GM06990 (cell line): ENCODE data around the gene HUWE1.

Experiments
- DNase-seq: peaks from one replicate; pipeline ENCODE4 v3.0.0-alpha.2; 2011; ENCODE audit not compliant: insufficient read length; ENCODE audit errors: extremely low read depth
- H3K27me3 ChIP-seq: replicated peaks from 2 replicates; pipeline ENCODE4 v1.6.0; 2011; ENCODE audit warnings: low read length; ENCODE audit not compliant: control insufficient read depth, insufficient read depth
- H3K36me3 ChIP-seq: 2 replicates; pipeline ENCODE4 v1.5.1; 2011; ENCODE audit warnings: low read length; ENCODE audit not compliant: control insufficient read depth, insufficient read depth
- H3K4me3 ChIP-seq: replicated peaks from 2 replicates; pipeline ENCODE4 v1.5.1; 2011; ENCODE audit warnings: low read depth, mild to moderate bottlenecking, control low read depth, low read length
- CTCF ChIP-seq: IDR thresholded peaks from 2 replicates; pipeline ENCODE4 v1.5.1; 2011; ENCODE audit warnings: low read length, control low read depth, mild to moderate bottlenecking, inconsistent platforms; ENCODE audit not compliant: insufficient read depth, poor library complexity, severe bottlenecking

The HUWE1 gene

GRCh38 chrX:53584891-53585290 is 101.6 kb downstream of the HUWE1 start:
- TF ChIP-seq CTCF = no peak
- Histone ChIP-seq H3K36me3 (peaks cover 14% of the 10 kb centered on the region), H3K27me3 (no peaks in the 10 kb centered on the region), H3K4me3 (no peak overlapping the region)
- DNase-seq = no peak

GRCh38 chrX:53583571-53583970 is 102.9 kb downstream of the HUWE1 start:
- no peak for TF ChIP-seq CTCF
- Histone ChIP-seq H3K4me3 (no peak overlapping the region), H3K36me3 (peaks cover 8% of the 10 kb centered on the region), H3K27me3 (no peaks in the 10 kb centered on the region)
- DNase-seq = no peak

GRCh38 chrX:53580742-53581504 is 105.6 kb downstream of the HUWE1 start:
- DNase-seq = no peak
- H3K4me3 ChIP-seq = no peak overlapping the region
- TF ChIP-seq CTCF = no peak
- H3K27me3 ChIP-seq = no peaks in the 10 kb centered on the region
- H3K36me3 ChIP-seq = peaks cover 6% of the 10 kb centered on the region

GRCh38 chrX:53571494-53571893 is 115.0 kb downstream of the HUWE1 start:
- H3K36me3 ChIP-seq = peaks cover 9% of the 10 kb centered on the region
- H3K4me3 ChIP-seq = no peak overlapping the region
- no peak for DNase-seq
- no peak for TF ChIP-seq CTCF
- no peaks in the 10 kb centered on the region for H3K27me3 ChIP-seq

- TF ChIP-seq CTCF = no peak
- no peak overlapping the region for H3K4me3 ChIP-seq
- peaks cover 26% of the 10 kb centered on the region for H3K36me3 ChIP-seq
- H3K27me3 ChIP-seq = no peaks in the 10 kb centered on the region
- no peak for DNase-seq
Measured at GRCh38 chrX:53563324-53563723, 123.2 kb downstream of the HUWE1 start.
